GM19099 (cell line): Measurements from ENCODE around the gene SH3PXD2B.

Experiments used
- POLR2A ChIP-seq: IDR thresholded peaks from 3 replicates; pipeline ENCODE4 v1.6.1; 2011; ENCODE audit warnings: low read depth; ENCODE audit not compliant: insufficient read length; ENCODE audit errors: extremely low read depth

SH3PXD2B gene

DNA sequence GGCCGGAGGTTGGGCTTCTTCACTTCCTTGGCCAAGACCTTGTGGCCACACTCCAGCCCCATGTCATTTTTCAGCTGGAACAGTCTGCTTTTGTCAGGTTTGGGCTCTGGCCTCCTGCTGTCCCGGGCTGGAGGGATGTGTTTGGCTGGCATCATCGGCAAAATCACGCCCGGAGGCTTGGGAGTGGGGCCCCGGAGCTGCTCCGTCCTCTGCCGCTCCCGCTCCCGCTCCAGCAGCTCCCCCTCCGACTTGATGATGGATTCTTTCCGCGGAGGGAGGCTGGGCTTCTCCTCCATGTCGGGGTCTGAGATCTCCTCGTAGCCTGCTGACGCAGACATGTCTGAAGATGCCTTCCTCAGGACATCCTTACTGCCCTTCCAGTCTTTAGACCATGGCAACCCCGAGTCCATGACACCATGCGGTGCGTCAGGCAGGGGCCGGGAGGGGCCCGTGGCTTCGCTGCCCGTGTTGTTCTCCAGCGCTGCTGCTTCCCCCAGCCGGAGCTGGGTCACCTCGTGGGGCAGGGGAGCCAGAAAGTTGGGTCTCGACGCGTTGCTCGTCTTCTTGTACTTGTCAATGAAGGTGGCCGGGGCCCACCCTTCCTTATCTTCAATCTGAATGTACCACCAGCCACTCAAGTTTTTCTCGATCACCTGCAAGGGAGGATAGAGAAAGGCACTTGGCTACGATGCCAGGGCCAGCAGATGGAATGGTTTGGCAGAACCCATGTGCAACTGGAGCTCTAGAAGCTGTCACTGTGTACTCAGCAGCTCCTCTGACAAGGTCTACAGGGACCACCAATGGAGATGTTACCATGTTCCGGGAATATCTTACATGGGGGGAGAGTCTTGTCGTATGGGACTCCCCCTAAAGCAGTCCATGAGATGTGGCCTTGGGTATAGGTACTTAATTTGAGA lies 114.8 kb downstream of the SH3PXD2B start:
- TF ChIP-seq POLR2A = no peak

DNA sequence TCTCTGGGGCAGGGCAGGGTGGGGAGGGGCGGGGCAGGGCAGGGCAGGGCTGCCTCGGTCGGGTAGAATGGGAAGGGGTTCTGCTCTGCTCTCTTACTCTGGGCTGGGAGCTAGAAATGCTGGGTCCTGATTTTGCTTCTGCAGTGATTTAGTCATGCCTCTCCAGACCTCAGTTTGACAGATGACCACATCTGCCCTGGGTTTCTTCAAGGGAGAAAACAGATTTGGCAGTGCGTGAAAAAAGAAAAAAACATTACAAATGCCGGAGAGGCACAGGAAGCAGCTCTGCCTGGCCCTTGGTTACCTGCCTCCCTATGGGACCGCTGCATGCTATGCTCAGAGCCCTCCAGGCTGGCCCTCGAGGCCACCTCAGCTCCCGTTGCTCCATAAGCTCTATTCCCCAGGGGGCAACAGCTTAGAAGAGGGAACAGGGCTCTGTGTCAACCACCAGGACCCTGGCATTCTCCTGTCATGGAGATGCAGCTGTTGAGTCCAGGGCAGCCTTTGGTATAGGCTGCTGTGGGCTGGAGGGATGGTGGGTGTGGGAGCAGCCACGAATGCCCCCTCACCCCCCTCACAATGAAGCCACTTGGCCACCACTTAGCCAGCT lies 117.5 kb downstream of the SH3PXD2B start:
- no peak for TF ChIP-seq POLR2A

DNA sequence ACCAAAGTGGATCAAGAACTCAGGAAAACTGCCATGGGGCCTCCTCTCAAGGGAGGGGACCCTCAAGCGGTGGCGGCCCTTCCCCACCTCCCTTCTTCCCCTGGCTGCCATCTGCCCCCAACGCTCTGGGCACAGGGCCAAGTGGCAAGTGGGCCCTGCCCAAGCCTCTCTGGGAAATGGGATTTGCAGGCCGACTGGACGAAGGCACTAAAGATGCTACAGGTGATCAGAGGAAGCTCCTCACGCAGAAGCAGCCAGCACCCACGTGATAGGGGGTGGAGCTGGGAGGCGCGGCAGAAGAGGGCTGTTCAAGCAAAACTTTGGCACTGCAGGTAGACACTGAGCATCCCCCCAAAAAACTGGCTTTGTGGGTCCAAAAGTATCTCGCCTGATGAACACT lies 118.1 kb downstream of the SH3PXD2B start:
- no peak for TF ChIP-seq POLR2A

DNA sequence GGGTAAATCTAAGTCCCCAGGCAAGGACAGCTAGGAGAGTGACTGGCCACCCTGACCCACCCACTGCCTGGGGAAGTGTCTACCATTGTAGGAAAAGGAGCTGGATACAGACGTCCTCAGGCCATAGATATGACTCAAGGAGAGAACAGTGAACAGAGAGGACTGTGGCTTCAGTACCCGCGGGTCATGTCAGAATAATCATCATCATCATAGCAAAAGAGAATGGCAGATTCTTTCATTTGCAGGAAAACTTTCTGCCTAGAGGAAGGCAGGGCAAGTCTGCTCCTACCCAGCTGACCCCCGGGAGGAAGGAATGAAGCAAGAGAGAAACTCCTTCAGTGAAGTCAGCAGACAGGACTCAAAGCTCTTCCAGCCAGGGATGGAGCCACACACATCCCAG lies 118.6 kb downstream of the SH3PXD2B start:
- TF ChIP-seq POLR2A = no peak

DNA sequence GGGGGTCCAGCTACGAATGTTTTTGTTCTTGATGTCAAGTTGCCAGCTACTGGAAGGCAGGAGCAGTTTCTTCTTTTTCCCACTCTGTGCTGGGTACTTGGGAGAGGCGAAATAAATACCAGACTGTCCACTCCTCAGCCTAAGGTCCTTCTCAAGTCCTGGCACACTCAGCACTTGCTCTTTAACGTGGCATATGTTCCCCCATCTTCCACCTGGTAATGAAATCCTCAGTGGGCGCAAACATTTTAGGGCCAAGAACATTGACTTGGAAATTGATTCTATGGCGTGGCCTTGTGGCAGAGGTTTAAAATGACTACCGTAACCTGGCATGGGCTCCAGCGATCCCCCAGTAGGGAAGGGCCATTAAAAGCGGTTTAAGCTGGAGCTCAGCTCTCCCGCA lies 119.7 kb downstream of the SH3PXD2B start:
- no peak for TF ChIP-seq POLR2A

DNA sequence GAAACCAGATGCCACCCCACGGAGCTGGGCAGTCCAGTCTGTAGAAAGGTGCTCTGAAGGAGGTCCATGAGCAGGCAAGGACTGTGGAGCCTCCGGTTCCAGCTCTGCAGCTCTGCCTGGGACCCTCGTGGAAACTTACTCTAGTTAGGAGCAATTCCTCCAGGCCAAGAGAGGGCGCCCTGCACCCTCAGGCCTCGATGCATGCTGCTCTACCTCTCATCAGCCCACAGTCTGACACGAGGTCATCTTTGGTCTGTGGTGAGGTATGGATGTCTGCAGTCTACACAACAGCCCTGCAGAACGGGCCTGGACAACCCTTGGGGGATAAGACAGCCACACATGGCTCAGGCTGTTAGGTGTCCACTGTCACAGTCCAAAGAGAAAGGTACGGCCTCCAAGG lies 120.1 kb downstream of the SH3PXD2B start:
- no peak for TF ChIP-seq POLR2A

DNA sequence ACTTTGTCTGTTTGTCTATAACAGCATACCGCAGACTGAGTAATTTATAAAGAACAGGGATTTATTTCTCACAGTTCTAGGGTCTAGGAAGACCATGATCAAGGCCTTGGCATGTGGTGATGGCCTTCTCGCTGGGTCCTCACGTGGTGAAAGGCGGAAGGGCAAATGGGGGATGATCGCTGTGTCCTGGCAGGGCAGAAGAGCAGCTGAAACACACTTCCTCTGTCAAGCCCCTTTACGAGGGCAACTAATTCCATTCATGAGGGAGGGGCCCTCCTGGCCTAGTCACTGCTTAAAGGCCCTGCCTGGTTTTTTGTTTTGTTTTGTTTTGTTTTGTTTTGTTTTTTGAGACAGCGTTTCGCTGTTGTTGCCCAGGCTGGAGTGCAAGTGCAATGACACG lies 128.9 kb downstream of the SH3PXD2B start:
- no peak for TF ChIP-seq POLR2A

DNA sequence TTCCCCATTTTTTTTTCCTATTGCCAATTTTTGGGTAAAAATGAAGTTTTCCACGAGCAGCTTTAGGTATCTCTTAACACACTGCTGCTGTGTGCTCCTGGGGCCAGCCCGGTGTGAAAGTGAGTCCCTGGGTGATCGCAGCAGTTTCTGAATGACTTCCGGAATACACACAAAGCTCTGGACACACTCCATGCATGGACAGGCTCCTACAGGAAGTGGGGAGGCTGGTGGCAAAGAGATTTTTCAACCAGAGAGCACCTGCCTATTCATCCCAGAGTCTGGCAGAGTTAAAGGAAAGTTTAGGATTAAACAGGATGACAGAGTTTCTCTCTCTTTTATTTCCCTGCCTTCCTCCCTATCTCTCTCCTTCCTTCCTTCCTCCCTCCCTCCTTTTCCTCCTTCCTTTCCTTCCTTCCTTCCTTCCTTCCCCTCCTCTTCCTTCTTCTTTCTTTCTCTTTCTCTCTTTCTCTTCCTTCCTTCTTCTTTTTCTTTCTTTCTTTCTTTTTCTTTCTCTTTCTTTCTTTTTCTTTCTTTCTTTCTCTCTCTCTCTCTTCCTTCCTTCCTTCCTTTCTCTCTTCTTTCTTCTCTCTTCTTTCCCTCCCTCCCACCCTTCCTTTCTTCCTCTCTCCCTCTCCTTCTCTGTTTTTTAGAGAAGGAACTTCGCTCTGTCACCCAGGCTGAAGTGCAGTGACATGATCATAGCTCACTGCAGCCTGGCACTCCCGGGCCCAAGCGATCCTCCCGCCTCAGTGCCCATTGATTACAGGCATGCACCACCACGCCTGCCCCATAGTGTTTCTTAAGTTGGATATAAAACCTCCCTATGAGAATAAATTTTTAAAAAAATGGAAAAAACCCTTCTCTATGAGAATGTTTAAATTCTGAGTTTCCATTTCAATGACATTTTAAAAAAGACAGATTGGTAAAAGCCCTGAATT lies 132.0 kb downstream of the SH3PXD2B start:
- TF ChIP-seq POLR2A = no peak

DNA sequence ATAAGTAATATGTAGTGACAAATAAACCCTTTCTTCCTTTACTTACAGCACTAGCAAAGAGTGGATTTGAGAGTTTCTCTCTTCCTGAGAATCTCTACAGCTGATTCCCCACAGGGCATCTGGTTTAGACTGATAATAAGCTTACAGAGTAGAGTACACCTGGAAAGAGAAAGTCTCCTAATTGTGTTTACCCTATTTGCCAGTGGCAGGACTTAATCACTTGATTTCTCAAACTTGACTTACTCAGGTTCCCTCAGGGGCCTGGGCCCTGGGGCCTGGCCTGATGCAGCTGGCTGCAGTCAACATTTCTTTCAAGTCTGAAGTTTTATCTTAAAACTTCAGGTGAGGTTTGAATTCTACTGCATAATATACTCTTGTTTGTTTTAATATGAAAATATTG lies 132.7 kb downstream of the SH3PXD2B start:
- TF ChIP-seq POLR2A = no peak

DNA sequence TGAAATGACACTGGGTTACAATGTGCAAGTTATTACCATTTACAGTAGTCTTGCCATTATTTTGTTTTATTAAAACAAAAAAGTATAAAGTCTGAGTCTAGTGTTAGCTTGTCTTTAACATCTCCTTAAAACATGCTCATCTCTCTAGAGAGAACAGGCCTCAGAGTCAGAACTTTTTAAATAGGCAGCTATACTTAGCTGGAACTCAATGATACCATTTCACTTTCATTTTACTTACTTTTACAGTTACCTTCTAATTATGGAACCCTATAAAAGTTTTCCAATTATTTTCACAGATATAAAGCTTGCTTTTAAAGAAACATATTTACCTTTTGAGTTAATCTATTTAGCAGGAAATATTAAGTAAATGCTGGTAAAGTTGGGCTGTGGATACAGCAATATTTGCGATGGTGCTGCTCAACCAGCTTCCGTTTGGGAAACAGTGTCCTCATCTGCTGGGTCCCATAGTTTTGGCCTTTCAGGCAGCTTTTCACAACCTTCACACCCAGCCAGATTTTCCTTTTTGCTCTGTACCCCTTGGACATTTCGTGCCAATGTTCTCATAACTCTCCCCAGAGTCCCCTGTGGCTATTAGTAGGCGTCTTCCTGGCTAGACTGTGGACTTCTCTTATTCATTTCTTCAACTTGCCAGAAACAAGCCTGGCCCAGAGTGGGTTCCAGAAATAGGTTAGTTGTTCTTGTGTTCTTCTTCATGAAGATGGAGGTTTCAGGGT lies 134.4 kb downstream of the SH3PXD2B start:
- TF ChIP-seq POLR2A = no peak

DNA sequence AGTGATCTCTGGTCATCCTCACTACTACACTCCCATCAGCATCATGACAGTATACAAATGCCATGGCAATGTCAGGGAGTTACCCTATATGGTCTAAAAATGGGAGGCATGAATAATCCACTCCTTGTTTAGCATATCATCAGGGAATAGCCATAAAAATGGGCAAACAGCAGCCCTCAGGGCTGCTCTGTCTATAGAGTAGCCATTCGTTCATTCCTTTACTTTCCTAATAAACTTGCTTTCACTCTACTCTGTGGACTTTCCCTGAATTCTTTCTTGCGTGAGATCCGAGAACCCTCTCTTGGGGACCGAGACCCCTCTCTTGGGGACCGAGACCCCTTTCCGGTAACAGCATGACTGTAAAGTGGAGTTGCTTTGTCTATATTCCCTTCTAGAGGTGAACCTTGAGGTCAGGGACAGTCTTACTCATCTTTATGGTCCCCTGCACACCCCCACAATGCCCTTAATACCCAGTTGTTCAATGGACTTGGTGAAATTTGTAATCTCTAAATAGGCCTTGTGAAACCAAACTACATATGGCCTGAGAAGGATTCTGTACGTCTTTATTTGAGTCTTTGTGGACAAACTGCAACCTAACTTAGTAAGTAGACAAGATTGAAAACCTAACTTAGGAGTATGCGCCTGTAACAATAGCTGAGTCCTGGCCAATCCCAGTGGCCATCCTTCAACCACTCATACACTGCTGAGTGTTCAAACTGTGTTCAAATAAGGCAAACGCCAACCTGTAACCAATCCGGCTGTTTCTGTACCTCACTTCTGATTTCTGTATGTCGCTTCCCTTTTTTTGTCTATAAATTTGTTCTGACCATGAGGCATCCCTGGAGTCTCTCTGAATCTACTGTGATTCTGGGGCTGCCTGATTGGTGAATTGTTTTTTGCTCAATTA lies 138.5 kb downstream of the SH3PXD2B start:
- TF ChIP-seq POLR2A = no peak

DNA sequence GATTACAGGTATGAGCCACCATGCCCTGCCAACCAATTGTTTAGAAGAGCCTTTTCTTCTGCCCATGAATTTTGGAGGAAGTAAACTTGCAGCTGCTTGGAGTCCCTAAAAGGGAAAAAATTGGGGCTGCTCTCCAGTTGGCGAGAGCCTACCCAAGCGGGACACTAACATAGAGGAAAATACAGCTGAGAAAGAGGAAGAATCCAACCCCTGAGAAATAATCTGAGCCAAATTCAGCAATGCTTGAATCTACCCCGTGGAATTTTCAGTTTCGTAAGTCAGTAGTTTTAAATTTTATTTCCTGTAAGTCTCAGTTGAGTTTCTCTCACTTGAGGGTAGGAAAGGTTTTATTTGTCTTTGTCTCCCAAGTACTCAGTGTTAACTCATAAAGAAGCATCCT lies 140.4 kb downstream of the SH3PXD2B start:
- TF ChIP-seq POLR2A = no peak

DNA sequence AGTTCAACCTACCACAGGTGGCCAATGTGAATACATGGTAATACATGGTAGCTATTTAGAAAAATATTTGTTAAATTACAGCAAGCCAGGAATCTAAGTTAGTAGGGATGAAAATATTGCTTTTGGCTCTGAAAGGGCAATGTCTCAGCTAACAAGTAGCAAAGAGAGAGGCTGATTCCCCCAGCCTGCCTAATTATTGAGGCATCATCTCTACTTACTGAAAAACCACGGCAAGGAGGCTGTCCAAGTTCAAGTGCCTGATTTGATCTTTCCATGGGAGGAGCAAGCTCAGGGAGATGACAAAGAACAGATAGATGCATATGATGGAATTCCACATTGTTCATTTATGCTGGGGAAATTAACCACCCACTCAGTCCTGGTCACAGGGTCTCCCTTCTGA lies 142.0 kb downstream of the SH3PXD2B start:
- no peak for TF ChIP-seq POLR2A

DNA sequence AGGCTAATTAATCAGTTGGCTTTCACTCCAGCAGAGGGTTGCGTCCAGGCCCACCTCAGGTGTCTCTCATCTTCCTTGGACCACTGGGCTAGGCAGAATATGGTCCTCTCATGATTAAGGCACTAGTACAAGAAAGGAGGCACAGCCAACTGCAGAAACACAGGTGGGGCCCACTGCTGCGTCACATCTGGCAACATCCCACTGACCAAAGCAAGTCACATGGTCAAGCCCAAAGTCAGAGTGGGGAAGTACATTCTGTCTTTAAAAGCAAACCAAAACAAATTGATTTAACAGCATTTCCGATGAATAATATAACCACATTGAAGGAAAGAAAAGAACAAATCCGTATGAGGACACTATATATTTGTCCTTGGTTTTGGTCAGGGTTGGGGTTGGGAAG lies 142.7 kb downstream of the SH3PXD2B start:
- TF ChIP-seq POLR2A = no peak
